Thyroid gland (tissue), 4 donors: Measurements from ENCODE around the gene SIPA1L3.

Experiments used
- POLR2A ChIP-seq, 2 donors: fragments of 450-650 bp; IDR thresholded peaks; one replicate each; pipeline ENCODE4 v1.6.1; 2017; ENCODE audit warnings: antibody characterized with exemption in 2 of 2, mild to moderate bottlenecking in 2 of 2, moderate library complexity in 1 of 2
- TF ChIP-seq, protein P1 (sequence below), 6 experiments: fragments of 200-600 bp in 3 of 6; fragments of 450-650 bp in 3 of 6; sonication (generic) in 3 of 6; IDR thresholded peaks; one replicate each; pipeline ENCODE4 v1.5.1; 2016 to 2019; ENCODE audit warnings: antibody characterized with exemption in 6 of 6, mild to moderate bottlenecking in 2 of 6, inconsistent platforms in 1 of 6, moderate library complexity in 1 of 6

DNA sequence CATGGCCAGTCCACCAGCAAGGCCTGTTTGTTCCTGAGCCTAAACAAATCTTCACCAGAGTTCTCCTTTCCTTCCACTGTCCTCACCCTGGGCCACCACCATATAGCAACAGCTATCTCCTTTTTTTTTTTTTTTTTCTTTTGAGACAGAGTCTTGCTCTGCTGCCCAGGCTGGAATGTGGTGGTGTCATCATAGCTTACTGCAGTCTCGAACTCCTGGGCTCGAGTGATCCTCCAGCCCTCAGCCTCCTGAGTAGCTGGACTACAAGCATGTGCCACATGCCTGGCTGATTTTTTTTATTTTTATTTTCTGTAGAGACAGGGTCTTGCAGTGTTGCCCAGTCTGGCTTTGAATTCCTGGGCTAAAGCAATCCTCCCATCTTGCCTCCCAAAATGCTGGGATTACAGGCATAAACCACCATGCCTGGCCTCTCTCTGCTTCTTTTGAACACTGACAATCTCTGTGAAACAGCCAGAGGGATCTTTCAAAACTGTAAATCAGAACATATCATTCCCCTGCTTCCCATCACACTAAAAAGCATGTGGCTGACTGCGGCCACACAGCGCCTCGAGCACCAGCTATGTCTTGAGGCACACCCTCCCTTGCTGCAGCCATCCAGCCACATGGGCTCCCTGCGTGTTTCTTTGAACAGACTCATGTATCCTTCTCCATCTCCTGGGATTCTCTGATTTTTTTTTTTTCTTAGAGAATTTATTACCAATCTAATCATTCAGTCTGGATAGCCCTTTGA lies 110.6 kb downstream of the SIPA1L3 start:
- TF ChIP-seq, protein P1, sequence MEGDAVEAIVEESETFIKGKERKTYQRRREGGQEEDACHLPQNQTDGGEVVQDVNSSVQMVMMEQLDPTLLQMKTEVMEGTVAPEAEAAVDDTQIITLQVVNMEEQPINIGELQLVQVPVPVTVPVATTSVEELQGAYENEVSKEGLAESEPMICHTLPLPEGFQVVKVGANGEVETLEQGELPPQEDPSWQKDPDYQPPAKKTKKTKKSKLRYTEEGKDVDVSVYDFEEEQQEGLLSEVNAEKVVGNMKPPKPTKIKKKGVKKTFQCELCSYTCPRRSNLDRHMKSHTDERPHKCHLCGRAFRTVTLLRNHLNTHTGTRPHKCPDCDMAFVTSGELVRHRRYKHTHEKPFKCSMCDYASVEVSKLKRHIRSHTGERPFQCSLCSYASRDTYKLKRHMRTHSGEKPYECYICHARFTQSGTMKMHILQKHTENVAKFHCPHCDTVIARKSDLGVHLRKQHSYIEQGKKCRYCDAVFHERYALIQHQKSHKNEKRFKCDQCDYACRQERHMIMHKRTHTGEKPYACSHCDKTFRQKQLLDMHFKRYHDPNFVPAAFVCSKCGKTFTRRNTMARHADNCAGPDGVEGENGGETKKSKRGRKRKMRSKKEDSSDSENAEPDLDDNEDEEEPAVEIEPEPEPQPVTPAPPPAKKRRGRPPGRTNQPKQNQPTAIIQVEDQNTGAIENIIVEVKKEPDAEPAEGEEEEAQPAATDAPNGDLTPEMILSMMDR (IDR thresholded peaks at IDR 0.05) = no peak
- TF ChIP-seq POLR2A (IDR thresholded peaks at IDR 0.05) = no peak
